ENCODE data around the gene HHLA2. TPM values are rescaled to one million over a fixed set of nuclear protein-coding genes. Genes with fewer than 3 reads are reported as not detected.

HHLA2 gene
- polyA plus RNA-seq, 1 donor (not counting 4 experiments of a cell fraction or from before 2014, with no cell fraction given), result not detected

- Histone ChIP-seq H3K27me3 (ENCODE audit: control insufficient read depth, extremely low read depth, insufficient read depth, low read length) (no peaks in the 10 kb centered on the region), H3K79me2 (ENCODE audit: control insufficient read depth, insufficient read depth, low read length) (no peaks in the 10 kb centered on the region), H2AFZ (ENCODE audit: control insufficient read depth, low read length) (no peak overlapping the region), H3K9ac (ENCODE audit: control insufficient read depth, extremely low read depth, insufficient read depth, low read length) (no peak overlapping the region), H3K4me1 (ENCODE audit: control insufficient read depth, extremely low read depth, insufficient read depth, low read length) (peaks cover 3% of the 10 kb centered on the region), H3K4me2 (ENCODE audit: control insufficient read depth, extremely low read depth, insufficient read depth, low read depth, low read length) (no peak overlapping the region), H3K27ac (ENCODE audit: control insufficient read depth, insufficient read depth, low read length) (no peak overlapping the region), H3K9me3 (ENCODE audit: control insufficient read depth, low read depth, low read length) (no peaks in the 10 kb centered on the region), H4K20me1 (ENCODE audit: control insufficient read depth, extremely low read depth, insufficient read depth, low read length) (no peaks in the 10 kb centered on the region), H3K9me1 (ENCODE audit: control insufficient read depth, extremely low read depth, insufficient read depth, low read length) (no peaks in the 10 kb centered on the region), H3K36me3 (ENCODE audit: control insufficient read depth in 2 of 2, extremely low read depth in 1 of 2, insufficient read depth in 2 of 2, low read length in 2 of 2) (no peaks in the 10 kb centered on the region), H3K4me3 (ENCODE audit: control insufficient read depth in 2 of 3, extremely low read depth in 1 of 3, insufficient read depth in 2 of 3, low read depth in 1 of 3, low read length in 3 of 3) (no peak overlapping the region)
- TF ChIP-seq CTCF (optimal IDR thresholded peaks at IDR 0.05 in 1 of 3, IDR thresholded peaks at IDR 0.05 in 1 of 3, conservative IDR thresholded peaks at IDR 0.05 in 1 of 3; ENCODE audit: extremely low read depth in 1 of 3, insufficient read depth in 2 of 3, low read length in 3 of 3) (no peak), EZH2 (IDR thresholded peaks at IDR 0.05; ENCODE audit: low read length) (no peak)
- DNase-seq (ENCODE audit: low read depth, low spot score) (no peak), FAIRE-seq (no peak)
- dilution Hi-C loops (cut with MboI; ENCODE audit: extremely low pct_ligation_motif_present, low sequenced_read_pairs), result no loop called here
Observed at GRCh38 chr3:108315767-108316301, 19.5 kb downstream of the HHLA2 start.

GRCh38 chr3:108319428-108320082 is 23.2 kb downstream of the HHLA2 start:
- Histone ChIP-seq H3K4me1 (ENCODE audit: control insufficient read depth, extremely low read depth, insufficient read depth, low read length) (peaks cover 9% of the 10 kb centered on the region), H3K79me2 (ENCODE audit: control insufficient read depth, insufficient read depth, low read length) (no peaks in the 10 kb centered on the region), H2AFZ (ENCODE audit: control insufficient read depth, low read length) (no peak overlapping the region), H3K4me2 (ENCODE audit: control insufficient read depth, extremely low read depth, insufficient read depth, low read depth, low read length) (no peak overlapping the region), H3K27ac (ENCODE audit: control insufficient read depth, insufficient read depth, low read length) (no peak overlapping the region), H3K9ac (ENCODE audit: control insufficient read depth, extremely low read depth, insufficient read depth, low read length) (no peak overlapping the region), H3K4me3 (ENCODE audit: control insufficient read depth in 2 of 3, extremely low read depth in 1 of 3, insufficient read depth in 2 of 3, low read depth in 1 of 3, low read length in 3 of 3) (no peak overlapping the region), H3K9me3 (ENCODE audit: control insufficient read depth, low read depth, low read length) (no peaks in the 10 kb centered on the region), H3K27me3 (ENCODE audit: control insufficient read depth, extremely low read depth, insufficient read depth, low read length) (no peaks in the 10 kb centered on the region), H3K36me3 (ENCODE audit: control insufficient read depth in 2 of 2, extremely low read depth in 1 of 2, insufficient read depth in 2 of 2, low read length in 2 of 2) (no peaks in the 10 kb centered on the region), H3K9me1 (ENCODE audit: control insufficient read depth, extremely low read depth, insufficient read depth, low read length) (no peaks in the 10 kb centered on the region), H4K20me1 (ENCODE audit: control insufficient read depth, extremely low read depth, insufficient read depth, low read length) (no peaks in the 10 kb centered on the region)
- no peak for FAIRE-seq
- dilution Hi-C loops (cut with MboI; ENCODE audit: extremely low pct_ligation_motif_present, low sequenced_read_pairs), result no loop called here
- TF ChIP-seq CTCF (optimal IDR thresholded peaks at IDR 0.05 in 1 of 3, IDR thresholded peaks at IDR 0.05 in 1 of 3, conservative IDR thresholded peaks at IDR 0.05 in 1 of 3; ENCODE audit: extremely low read depth in 1 of 3, insufficient read depth in 2 of 3, low read length in 3 of 3), result no peak
- no peak for TF ChIP-seq EZH2 (IDR thresholded peaks at IDR 0.05; ENCODE audit: low read length)
- DNase-seq (ENCODE audit: low read depth, low spot score), result no peak

Measured in keratinocyte (primary cell).